ENCODE data around the gene SMIM43.

GRCh38 chr4:121794505-121795188, 29.7 kb upstream of the SMIM43 start:
- TF ChIP-seq CTCF (IDR thresholded peaks at IDR 0.05) (no peak), POLR2A (IDR thresholded peaks at IDR 0.05) (no peak)
